Erythroblast (primary cell): Measurements from ENCODE around the gene SS18L1.

ENCODE experiments used
- GATA1 ChIP-seq: IDR thresholded peaks from 2 replicates; pipeline ENCODE4 v1.6.1; 2011; ENCODE audit warnings: low read depth, mild to moderate bottlenecking, control low read depth, low read length, moderate library complexity
- POLR2A ChIP-seq: IDR thresholded peaks from 2 replicates; pipeline ENCODE4 v1.6.1; 2011; ENCODE audit warnings: mild to moderate bottlenecking, low read length

- TF ChIP-seq POLR2A, result no peak
- no peak for TF ChIP-seq GATA1
Measured at GRCh38 chr20:62127799-62128198, 15.8 kb upstream of the SS18L1 start.
